HG02610 (cell line): ENCODE data around the gene MRGPRX2.
A peak's percentile ranks its signal among the peaks of the same experiment; 100 is the strongest.

Source experiments
- ATAC-seq: cut with Tn5 transposase; IDR thresholded peaks from one replicate; pipeline ENCODE4 v1.9.1; 2021; ENCODE audit warnings: mild to moderate bottlenecking, moderate library complexity; ENCODE audit not compliant: unreplicated experiment

Gene MRGPRX2

DNA sequence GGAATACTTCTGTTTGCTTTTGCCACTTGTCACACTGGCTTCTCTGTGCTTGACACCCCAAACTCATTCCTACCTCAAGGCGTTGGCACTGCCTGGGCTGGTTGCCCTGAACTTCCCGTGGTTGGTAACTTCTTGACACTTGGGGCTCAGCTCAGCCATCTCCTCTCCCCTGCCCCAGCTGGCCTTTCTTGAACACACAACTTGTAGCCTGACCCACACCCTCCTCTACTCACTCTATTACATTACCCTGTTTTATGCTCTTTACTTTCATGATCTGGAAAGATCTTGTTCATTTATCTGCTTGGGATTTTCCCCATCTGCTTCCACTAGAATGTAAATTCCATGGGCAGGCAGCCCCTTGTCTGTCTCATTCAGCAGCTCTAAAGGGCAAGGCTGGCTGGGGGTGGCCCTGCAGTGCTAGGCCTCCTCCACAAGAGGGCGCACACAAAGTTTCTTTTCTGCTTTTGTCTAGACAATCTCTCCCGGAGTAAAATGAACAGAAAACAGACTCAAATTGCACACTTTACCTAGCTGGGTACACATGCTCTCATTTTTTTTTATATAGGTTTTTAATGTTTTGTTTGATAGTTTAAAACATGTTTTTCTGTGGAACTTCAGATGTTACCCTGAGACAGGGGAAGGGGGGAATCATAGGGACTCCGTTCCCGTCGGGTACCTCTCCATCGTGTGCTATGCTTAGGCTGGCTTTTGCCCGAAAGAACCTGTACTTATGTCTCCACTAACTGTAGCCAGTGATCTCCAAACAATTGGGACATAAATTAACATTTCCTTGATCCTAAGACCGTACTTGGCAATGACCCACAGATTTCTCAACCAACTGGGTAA is 16.4 kb upstream of the MRGPRX2 start:
- ATAC-seq = no peak

DNA sequence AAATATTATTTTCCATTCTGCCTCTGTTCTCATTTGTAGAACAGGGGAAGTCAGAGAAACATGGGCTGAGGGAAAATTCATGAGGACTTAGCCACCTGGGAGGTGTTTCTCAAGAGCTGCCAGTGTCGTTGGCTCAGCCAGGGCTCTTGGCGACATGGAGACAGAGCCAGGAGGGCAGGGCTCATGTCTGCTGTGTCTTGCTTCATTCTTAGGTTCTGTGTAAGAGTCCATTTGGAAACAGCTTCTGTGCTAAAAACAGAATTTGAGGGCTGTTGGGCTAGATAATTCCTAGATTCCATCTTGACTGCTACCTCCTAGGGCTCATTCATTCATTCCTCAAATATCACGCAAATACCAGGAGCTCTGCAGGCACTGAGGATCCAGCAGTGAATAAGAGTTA is 15.1 kb upstream of the MRGPRX2 start:
- ATAC-seq = no peak

DNA sequence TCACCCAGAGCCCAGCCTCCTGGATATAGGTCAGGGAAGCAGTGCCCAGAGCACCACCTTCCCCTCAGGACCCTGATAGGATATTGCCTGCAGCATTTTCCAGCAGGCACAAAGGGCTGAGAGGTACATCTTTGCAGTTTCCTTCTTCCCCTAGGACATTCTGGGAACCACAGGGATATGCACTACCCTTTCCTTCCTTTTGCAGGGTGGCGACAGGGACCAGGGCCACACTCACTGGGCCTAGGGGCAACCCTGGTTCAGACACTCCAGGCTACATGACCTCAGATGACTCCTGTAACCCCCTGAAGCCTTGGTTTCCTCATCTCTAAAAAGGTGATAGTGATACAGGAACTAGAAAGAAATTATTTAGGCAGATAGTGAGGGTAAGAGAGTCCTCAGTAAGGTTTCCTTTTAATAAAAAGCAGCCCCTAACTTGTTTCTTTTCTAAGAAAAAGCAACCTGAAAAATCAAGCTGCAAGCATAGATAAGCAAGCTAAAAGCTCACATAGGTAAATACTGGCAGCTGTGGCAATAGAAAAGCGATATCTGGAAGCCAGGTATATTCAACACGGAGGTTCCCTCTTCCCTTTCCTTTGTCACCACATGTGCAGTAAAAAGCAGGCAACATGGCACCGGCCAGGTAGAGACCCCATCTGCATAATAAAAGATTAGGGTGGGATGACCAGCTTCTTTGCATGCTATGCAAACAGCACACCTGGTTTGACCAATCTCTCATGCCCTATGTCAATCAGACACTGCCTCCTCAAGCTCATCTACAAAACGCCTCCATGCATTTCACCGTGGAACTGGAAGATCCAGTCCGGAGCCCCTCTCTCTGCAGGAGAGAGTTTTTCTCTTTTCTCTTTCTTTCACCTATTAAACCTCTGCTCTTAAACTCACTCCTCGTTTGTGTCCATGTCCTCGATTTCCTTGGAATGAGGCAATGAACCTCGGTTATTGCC is 13.2 kb upstream of the MRGPRX2 start:
- no peak for ATAC-seq

DNA sequence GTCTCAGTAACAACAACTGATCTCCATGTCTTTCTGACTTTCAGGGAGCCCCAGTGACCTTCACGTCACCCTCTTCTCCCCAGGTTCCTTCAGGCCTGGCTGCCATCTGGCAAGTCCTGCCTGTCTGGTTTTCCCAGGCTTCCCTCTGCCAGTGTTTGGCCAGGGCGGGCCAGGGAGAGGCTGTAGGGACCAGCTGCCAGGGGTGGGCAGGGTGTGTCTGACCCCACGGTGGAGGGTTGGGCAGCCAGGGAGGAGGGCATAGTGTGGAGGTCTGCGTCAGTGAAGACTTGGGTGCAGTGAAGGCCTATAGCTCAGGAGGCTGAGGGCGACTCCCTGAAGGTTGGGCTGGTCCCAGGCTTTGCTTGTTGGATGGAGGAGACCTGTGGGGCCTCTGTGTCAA is 11.9 kb upstream of the MRGPRX2 start:
- no peak for ATAC-seq

DNA sequence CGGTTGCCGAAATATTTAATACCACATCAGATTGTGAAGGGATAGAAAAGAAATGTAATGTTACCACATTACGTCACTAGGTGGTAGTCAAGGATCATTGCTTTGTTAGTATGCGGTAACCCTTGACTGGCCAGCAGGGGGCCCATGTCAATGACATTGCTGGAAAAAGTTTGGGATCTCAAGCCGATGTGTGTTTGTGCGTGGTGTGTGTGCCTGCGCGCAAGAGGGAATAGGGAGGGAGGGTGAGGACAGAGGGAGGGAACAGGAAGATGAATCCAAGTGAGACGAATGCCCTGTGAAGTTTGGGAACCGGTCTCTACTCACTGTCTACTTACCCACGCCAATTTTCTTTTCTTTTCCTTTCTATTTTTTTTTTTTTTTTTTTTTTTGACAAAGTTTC is 10.7 kb upstream of the MRGPRX2 start:
- peak; percentile 94 for ATAC-seq

DNA sequence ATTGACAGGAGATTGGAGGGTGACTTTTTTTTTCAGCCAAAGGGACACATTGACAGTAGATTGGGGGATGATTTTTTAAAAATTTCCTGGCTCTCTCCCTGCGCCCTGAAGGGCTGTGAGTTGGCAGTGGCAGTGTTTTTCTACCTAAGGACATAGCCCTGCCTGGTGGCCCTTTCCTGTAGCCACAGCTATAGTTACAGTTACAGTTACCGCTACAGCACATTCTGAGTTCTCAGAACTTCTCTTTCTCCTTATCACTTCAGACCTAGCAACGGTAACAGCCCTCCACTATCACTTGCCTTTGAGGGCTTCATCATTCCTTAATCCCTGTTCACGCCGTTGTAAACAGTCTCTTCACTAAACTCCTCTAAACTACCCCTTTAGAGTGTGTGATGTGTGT is 684 bp downstream of the MRGPRX2 start:
- no peak for ATAC-seq

DNA sequence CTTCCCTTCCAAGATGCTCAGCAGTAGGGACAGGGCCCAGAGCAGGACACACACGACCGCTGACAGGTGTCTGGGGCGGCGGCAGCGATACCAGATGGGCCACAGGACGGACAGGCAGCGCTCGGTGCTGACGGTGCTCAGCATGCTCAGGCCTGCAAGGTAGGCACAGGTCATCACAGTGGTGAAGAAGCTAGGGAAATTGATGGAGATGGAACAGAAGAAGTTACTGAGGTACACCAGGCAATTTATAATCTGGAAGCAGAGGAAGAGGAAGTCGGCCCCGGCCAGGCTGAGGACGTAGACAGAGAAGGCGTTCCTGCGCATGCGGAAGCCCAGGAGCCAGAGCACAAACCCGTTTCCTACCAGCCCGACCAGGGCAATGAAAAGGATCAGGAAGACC is 4.6 kb downstream of the MRGPRX2 start:
- no peak for ATAC-seq

DNA sequence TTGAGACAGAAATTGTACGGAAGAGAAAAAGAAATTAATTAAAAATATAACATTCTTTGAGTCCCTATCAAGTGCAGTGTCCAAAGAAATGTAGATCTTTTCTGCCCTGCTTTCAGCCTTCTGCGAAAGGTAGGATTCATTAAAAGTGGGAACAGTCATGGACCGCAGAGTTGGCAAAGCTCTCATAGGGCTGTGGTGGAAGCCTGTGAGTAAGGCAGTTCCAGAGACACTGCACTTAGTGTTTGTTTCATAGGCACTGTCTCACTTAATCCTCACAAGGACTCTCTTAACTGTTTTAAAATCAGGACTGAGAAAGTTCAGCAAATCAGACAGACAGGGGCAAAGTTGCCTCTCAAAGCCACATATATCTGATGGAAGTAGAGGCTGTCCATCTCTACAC is 5.5 kb downstream of the MRGPRX2 start:
- no peak for ATAC-seq

DNA sequence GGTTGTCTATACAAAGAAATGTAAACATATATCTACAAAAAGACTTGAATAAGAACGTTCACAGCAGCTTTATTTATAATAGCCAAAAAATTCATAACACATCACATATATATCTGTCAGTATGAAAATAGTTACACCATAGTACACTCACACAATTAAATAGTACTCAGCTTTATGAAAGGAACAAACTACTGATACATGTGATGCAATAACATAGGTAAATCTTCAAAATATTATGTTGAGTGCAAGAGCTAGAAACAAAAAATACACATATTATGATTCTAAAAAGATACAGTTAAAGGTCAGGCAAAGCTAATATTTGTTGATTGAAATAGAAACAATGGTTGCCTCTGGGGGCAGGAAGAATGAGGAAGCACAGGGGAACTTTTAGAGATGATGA is 6.6 kb downstream of the MRGPRX2 start:
- no peak for ATAC-seq

DNA sequence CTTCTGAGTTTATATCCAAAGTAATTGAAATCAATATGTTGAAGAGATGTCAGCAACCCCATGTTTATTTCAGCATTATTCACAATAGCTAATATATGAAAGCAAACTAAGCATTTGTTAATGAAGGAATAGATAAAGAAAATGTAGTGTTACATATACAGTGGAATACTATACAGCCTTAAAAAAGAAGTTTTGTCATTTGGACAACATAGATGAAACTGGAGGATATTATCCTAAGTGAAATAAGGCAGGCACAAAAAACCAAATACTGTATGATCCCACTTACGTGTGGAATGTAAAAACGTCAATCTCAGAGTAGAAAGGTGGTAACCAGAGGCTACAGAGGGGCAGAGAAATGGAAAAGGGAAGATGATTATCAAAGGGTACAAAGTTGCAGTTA is 10.2 kb downstream of the MRGPRX2 start:
- no peak for ATAC-seq

DNA sequence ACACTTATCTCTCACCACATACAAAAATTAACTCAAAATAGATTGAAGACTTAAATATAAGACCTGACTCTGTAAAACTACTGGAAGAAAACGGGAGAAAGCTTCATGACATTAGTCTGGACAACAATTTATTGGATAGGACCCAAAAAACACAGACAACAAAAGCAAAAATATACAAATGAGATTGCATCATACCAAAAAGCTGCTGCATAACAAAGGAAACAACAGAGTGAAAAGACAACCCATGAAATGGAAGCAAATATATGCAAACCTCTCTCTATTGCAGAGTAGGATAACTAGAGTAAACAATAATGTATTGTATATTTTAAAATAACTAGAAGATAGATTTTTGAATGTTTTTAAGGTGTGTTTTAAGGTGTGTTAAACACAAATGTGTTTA is 11.2 kb downstream of the MRGPRX2 start:
- no peak for ATAC-seq

DNA sequence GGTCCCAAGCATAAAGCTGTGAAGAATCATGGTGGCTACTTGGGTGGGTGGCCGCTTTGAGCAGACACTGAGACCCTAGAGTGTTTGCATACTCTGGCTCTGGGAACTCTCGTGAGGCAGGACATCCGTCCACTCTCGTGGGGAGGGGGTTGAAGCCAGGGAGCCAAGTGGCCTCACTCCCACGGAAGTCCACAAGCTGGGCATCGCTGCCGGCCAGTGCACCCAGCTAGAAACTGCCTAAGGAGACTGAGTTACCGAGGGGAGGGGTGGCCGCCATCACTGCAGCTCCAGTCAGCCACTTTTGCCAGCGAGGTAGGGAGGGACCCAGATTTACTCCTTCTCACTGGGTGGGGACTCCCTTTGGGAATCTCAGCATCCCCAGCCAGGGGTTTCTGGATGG is 20.5 kb downstream of the MRGPRX2 start:
- ATAC-seq = no peak

DNA sequence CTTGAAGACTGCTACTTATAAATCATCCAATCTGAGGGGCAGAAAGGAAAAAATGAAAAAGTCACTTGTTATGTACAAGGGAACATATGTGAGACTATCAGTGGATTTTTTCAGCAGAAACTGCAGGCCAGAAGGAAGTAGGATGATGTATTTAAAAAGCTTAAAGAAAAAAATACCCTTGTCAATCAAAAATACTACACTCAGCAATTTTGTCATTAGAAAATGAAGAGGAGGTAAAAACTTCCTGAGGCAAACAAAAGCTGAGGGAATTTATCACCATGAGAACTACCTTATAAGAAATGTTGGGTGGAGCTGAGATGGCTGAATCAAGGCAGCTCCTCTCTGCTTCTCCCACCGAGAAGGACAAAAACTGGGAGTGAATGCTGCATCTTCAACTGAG is 21.1 kb downstream of the MRGPRX2 start:
- no peak for ATAC-seq

DNA sequence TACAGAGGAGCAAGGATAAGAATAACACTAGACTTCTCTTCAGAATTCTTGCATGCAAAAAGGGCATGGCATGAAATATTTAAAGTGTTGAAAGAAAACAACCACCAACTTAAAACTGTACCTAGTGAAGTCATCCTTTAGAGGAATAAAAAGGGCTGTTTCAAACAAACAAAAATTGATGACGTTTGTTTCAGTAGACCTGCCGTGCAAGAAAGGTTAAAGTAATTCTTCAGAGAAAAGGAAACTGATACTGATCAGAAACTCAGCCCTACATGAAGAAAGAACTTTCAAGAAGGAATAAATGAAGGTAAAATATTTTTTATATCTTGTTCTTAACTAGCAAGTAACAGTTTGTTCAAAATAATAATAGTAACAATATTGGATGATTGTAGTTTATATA is 27.5 kb downstream of the MRGPRX2 start:
- ATAC-seq = no peak

DNA sequence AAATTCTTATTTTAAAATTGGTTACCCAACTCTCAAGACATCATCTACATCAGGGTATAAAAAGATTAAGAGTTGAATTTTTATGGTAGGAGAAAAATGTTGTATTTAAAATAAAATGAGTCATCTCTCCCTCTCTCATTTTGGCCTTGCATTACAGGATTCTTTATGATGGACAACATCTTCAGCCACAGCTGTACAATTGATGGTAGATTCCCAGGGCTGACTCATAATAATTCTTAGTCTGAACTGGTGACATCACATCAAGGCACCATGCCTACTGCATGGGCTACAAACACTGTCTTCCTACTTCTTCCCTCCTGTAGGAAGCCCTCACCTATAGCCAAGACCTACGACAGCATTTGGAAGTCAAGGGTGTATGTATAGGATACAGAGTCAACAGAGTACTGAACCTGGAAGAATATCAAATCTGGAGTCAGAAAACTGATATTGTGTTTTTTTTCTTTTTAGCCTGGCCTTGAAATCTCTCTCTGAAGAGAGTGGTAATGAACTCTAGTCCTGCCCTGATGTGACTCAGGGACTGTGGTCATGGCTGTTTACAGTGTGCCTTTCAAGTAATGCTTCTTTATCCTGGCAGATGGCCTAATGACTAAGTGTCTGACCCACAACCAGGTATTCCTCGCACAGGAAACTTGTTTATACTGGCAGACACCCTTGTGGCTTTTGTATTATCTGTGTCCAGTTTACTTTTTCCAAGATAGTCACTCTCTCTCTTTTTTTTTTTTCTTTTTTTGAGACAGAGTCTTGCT is 32.5 kb downstream of the MRGPRX2 start:
- ATAC-seq = no peak

DNA sequence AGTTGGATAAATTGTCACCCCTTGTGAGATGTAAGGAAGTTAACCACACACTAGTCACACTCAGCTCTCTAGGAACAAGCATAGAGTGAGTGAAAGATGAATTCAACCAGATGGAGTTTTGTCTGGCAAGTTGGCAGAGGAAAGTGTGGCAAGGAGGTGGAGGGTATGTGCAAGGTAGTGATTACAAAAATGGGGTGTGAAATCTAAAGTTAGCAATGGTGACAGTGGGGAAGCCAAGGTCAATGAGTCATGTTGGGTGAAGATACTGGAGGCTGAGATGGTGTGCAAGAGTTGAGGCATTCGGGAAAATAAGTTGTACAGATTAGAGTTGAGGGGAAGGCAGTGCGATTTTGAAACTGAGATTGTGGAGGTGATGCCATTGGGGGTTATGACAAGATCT is 33.7 kb downstream of the MRGPRX2 start:
- no peak for ATAC-seq

DNA sequence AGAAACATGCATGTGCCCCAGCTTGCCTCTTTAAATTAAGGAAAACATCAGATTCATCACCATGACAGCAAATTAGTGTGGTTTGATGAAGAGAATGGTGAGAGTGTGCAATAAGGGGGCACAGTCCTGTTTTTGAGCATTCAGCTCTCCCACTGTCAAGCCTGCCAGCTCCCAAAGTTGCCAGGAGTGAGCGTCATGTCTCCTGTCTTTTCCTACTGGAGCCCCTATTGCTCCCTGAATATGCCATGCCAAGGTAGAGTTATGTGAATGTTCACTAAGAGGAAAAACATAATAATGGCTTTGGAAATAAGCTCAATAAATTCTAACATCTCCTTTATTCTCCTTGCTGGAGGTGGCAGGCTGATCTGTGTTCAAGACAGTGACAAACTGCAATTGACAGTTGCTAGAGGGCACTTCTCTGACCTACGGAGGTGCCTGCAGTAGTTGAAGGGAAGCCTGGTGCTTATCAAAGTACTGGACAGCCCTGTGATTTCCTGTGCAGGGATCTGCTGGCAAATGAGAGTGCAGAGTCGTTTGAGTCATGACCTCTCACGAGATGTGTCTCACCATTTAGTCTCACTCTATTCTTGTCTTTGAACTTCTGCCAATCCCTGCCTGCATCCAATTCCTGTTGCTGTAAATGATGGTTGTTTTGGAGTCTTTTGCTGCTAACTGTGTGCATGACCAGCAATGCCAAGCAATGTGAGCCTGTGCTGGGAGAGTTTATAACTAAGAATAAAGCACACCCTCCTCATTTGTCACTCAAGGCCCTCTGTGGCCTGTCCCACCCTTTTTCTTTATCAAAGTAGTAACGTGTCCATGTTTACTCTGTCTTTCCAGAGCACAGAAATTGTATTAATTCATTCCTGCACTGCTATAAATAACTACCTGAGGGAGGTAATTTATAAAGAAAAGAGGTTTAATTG is 34.8 kb downstream of the MRGPRX2 start:
- no peak for ATAC-seq

DNA sequence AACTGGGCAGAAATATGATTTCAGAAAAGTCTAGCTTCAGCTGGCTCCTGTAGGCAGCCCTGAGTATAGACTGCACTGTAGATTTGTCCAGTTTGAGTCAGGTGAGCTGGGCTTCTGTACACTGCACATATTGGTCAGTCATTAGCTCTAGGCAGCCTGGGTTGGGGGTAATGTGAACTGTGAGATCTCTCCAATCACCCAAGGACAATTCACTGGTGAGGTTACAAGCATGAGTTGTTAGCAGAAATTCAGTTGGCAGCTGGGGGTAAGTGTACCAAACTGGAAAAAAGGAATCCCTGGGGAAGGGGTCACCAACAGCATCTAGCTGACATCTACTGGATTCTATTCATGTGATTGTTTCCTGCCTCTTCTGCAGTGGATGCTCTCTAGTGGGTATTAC is 39.7 kb downstream of the MRGPRX2 start:
- no peak for ATAC-seq

DNA sequence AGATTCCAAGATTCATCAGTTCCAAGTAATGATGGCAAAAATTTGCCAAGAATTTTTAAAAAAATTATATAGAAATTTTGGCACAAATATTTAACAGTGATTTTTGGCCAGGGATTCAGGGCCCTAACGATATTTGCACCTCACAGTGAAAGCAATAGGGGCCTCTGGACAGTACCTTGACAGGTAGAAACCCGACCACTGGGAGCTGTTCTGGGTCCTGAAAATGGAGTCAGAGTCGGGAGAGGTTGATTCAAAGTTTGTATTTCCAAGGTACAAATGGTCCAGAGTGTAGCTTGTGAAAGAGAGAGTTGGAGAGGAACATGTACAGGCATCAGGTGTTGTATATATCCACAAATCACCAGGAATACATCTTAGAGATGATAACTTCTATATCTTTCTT is 41.6 kb downstream of the MRGPRX2 start:
- ATAC-seq = no peak

DNA sequence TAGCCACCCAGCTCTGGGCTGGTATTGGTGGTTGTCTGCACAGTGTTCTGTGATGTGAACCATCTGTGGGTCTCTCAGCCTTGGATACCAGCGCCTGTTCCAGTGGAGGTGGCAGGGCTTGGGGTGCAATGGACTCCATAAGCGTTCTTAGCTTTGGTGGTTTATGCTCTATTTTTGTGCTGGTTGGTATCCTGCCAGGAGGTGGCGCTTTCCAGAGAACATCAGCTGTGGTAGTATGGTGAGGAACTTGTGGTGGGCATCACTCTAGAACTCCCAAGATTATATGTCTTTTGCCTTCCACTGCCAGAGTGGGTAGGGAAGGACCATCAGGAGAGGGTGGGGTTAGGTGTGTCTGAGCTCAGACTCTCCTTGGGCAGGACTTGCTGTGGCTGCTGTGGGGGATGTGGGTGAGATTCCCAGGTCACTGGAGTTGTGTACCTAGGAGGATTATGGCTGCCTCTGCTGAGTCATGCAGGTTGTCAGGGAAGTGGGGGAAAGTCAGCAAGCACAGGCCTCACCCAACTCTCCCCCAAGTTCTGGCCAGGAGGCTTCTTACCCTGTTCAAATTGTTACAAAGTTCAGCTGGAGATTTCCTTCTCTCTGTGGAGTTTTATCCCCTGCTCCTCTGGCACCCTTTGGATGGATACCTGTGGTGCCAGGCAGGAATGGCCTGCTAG is 47.2 kb downstream of the MRGPRX2 start:
- ATAC-seq = no peak
